Activated naive CD4-positive, alpha-beta T cell treated with anti-CD3 and anti-CD28 coated beads for 36 hours (primary cell): Measurements from ENCODE around the gene SETD5. TPM values are rescaled to one million over a fixed set of nuclear protein-coding genes. Genes with fewer than 3 reads are reported as not detected.
A peak's percentile ranks its signal among the peaks of the same experiment; 100 is the strongest.

ENCODE experiments used
- CTCF ChIA-PET: fragments of 350-600 bp; sonication (Branson Sonifier 250); formaldehyde crosslinking; loops from one replicate; lab custom pipeline; 2021; ENCODE audit warnings: antibody characterized with exemption; lab: Charles Lee
- DNase-seq: peaks from one replicate; pipeline ENCODE4 v3.0.0-alpha.2; 2020
- H3K27ac Mint-ChIP-seq: one replicate; pipeline ENCODE4 v1.8.0; 2021; ENCODE audit warnings: mild to moderate bottlenecking, mixed read lengths
- H3K27me3 Mint-ChIP-seq: one replicate; pipeline ENCODE4 v1.8.0; 2021; ENCODE audit warnings: low read depth, mixed read lengths
- H3K36me3 Mint-ChIP-seq: one replicate; pipeline ENCODE4 v1.8.0; 2021; ENCODE audit warnings: low read depth, mixed read lengths
- H3K4me1 Mint-ChIP-seq: one replicate; pipeline ENCODE4 v1.8.0; 2021; ENCODE audit warnings: low read depth, mixed read lengths
- H3K4me3 Mint-ChIP-seq: one replicate; pipeline ENCODE4 v1.8.0; 2021; ENCODE audit warnings: mild to moderate bottlenecking, moderate library complexity, mixed read lengths
- H3K9me3 Mint-ChIP-seq: one replicate; pipeline ENCODE4 v1.8.0; 2021; ENCODE audit warnings: mixed read lengths
- intact Hi-C: fragments of 100-400 bp; cut with micrococcal nuclease; formaldehyde crosslinking; loops from one replicate; pipeline ENCODE4 v1.15.1; 2023
- total RNA-seq, 2 experiments: library from RNA; stranded (reverse); gene quantifications; one replicate each; pipeline ENCODE4 v1.2.3, GENCODE V29; 2021

Gene SETD5
- total RNA-seq, 2 experiments from 2014 or later, result 125 to 133 TPM

DNA sequence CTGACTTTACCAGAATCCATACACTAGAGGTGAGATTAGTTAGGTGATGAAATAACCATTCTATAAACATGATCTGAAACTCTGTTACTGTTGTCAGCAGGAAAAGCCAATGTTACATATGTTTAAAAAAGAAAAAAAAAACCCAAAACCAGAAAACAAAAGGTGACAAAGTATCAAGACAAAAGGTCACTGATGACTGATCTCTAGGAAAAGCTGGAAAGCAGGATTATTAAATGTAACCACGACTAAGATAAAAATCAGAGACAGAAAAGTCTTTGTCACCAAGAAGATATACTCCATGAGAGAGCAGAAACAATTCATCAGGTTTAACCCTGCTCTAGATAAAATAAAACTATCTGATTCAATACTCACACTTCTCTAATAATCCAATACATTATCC, 5.4 kb upstream of the SETD5 start:
- DNase-seq, result no peak
- no peaks in the 10 kb centered on the region for H3K27me3 Mint-ChIP-seq
- peaks cover 61% of the 10 kb centered on the region for H3K4me1 Mint-ChIP-seq
- CTCF ChIA-PET, result interaction anchor here (1.0 to 1.3 kb wide), 2 partner anchors 8 to 33 kb away, joined by 3 read pairs; no protein-coding TSS in a partner anchor
- H3K9me3 Mint-ChIP-seq, result no peaks in the 10 kb centered on the region
- peak overlapping the region; percentile 91 for H3K27ac Mint-ChIP-seq
- intact Hi-C loops, result no loop called here
- peaks cover 59% of the 10 kb centered on the region for H3K36me3 Mint-ChIP-seq
- H3K4me3 Mint-ChIP-seq, result no peak overlapping the region

DNA sequence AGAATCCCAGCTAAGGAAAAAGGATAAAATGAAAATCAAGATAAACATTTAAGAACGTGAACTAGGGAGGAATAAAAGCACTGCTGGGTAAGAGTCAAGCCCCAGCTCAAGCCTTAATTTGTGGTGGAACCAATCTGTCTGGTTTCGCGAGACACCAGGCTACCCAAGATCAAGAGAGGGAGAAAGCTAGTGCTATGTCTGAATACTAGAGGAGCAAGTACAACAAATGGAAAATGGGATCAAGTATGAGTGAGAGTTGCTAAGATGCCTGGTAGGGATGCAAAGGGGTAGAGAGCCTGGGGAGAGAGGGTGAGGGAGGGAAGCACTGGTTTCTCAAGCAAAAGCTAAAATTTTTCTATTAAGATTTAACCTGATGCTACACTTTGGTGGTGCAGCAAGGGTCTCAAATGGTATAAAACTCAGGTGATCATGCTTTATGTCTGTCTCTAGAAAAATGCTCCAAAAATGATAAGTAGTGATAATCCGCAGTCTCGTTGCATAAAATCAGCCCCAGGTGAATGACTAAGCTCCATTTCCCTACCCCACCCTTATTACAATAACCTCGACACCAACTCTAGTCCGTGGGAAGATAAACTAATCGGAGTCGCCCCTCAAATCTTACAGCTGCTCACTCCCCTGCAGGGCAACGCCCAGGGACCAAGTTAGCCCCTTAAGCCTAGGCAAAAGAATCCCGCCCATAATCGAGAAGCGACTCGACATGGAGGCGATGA, 1.7 kb upstream of the SETD5 start:
- peaks cover 65% of the 10 kb centered on the region for H3K4me1 Mint-ChIP-seq
- H3K4me3 Mint-ChIP-seq, result peak overlapping the region; percentile 91
- intact Hi-C loops, result loop anchor here (1.0 to 5.0 kb wide), 10 partner anchors 7 to 853 kb away; partner anchors contain the start of genes BRPF1, CRELD1, MTMR14 and RAD18
- H3K36me3 Mint-ChIP-seq, result peaks cover 54% of the 10 kb centered on the region
- H3K27me3 Mint-ChIP-seq, result no peaks in the 10 kb centered on the region
- H3K27ac Mint-ChIP-seq, result peak overlapping the region; percentile 96
- H3K9me3 Mint-ChIP-seq, result no peaks in the 10 kb centered on the region
- CTCF ChIA-PET, result interaction anchor here (0.6 to 2.9 kb wide), 3 partner anchors 15 to 33 kb away, joined by 4 to 9 read pairs (median 8); partner anchors contain the start of gene THUMPD3
- no peak for DNase-seq

DNA sequence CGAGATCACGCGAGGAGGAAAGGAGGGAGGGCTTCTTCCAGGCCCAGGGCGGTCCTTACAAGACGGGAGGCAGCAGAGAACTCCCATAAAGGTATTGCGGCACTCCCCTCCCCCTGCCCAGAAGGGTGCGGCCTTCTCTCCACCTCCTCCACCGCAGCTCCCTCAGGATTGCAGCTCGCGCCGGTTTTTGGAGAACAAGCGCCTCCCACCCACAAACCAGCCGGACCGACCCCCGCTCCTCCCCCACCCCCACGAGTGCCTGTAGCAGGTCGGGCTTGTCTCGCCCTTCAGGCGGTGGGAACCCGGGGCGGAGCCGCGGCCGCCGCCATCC, 1.1 kb upstream of the SETD5 start:
- Mint-ChIP-seq H3K36me3 (peaks cover 49% of the 10 kb centered on the region), H3K27ac (peak overlapping the region; percentile 96), H3K4me1 (peaks cover 66% of the 10 kb centered on the region), H3K4me3 (peak overlapping the region; percentile 91), H3K9me3 (no peaks in the 10 kb centered on the region), H3K27me3 (no peaks in the 10 kb centered on the region)
- peak; percentile 92 for DNase-seq
- intact Hi-C loops, result loop anchor here (1.0 to 5.0 kb wide), 10 partner anchors 8 to 853 kb away; partner anchors contain the start of genes BRPF1, CRELD1, MTMR14 and RAD18
- CTCF ChIA-PET, result interaction anchor here (1.2 to 2.9 kb wide), 2 partner anchors 24 to 43 kb away, joined by 4 to 8 read pairs; no protein-coding TSS in a partner anchor

DNA sequence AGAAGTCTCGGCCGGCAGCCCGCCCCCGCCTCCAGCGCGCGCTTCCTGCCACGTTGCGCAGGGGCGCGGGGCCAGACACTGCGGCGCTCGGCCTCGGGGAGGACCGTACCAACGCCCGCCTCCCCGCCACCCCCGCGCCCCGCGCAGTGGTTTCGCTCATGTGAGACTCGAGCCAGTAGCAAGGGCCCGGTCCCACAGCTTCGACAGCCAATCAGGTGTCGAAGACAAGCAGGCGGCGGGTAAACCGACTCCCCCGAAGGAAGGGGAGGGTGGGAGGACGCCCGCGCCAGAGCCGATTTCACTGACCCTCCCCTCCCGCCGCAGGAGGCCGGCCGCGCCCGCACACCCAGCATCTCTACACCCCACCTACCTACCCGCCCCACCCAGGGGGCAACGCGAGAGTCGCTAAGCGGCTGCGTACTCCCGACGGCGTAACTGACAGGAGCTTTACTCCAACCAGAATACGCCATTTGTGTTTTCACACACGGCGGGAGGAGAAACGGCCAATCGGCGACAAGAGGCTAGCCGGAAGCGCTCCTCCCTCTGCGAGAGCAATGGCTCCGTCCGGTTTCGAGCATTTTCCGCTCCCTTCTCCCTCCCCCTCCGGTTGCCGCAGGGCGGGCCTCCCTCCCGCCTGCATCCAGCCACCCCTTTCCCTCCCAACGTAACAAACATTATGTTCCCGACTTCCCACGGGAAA, 633 bp upstream of the SETD5 start:
- peak overlapping the region; percentile 96 for H3K27ac Mint-ChIP-seq
- peak overlapping the region; percentile 91 for H3K4me3 Mint-ChIP-seq
- CTCF ChIA-PET, result interaction anchor here (1.2 to 2.9 kb wide), 2 partner anchors 24 to 43 kb away, joined by 4 to 8 read pairs; no protein-coding TSS in a partner anchor
- peaks cover 44% of the 10 kb centered on the region for H3K36me3 Mint-ChIP-seq
- H3K27me3 Mint-ChIP-seq, result no peaks in the 10 kb centered on the region
- H3K4me1 Mint-ChIP-seq, result peaks cover 65% of the 10 kb centered on the region
- H3K9me3 Mint-ChIP-seq, result no peaks in the 10 kb centered on the region
- DNase-seq, result peak; percentile 98
- intact Hi-C loops, result loop anchor here (1.0 to 5.0 kb wide), 17 partner anchors 8 to 852 kb away; partner anchors contain the start of genes BRK1, BRPF1, CRELD1 and FANCD2

DNA sequence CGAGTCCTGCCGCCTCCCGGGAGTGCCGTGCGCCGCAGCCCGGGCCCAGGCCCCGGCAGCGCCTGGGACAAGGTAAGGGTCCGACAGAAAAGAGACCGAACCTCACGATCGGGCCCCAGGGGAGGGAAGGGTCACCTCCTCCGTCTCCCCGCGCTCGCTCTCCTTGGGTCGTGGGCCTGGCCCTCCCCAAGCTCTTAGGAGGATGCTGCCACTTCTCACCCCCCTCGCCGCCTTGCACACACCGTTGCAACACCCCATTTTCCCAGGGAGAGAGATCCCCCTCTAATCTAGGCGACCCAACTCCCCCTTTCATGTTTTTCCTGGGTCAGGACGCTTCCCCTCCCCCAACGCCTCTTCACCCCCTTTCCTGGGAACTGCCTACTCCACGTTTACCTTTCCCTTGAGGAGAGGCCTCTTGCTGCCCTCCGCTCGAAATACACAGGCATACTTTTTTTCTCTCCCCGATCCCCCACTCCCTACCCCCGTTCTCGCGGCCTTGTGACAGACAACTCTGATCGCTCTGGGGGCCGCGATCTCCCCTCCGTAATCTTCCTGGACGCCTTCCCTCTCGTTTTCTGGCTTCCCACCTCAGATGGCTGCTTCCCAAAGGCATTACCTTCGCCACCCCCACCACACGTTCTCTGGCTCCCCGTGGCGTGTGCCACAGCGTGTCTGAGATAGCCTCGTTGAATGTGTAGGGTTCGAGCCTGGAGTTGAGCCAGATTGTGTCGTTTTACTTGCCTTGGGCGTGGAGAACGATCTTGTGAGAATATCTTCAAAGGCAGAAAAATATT, 688 bp downstream of the SETD5 start:
- Mint-ChIP-seq H3K36me3 (peaks cover 39% of the 10 kb centered on the region), H3K4me3 (peak overlapping the region; percentile 99), H3K4me1 (peaks cover 65% of the 10 kb centered on the region), H3K27me3 (no peaks in the 10 kb centered on the region), H3K9me3 (no peaks in the 10 kb centered on the region), H3K27ac (peak overlapping the region; percentile 100)
- intact Hi-C loops, result loop anchor here (1.0 to 5.0 kb wide), 13 partner anchors 24 to 851 kb away; partner anchors contain the start of genes BRK1, CRELD1, FANCD2 and JAGN1
- CTCF ChIA-PET, result interaction anchor here (2.9 kb wide), 1 partner anchor 22 kb away, joined by 8 read pairs; no protein-coding TSS in a partner anchor
- peak; percentile 43 for DNase-seq

DNA sequence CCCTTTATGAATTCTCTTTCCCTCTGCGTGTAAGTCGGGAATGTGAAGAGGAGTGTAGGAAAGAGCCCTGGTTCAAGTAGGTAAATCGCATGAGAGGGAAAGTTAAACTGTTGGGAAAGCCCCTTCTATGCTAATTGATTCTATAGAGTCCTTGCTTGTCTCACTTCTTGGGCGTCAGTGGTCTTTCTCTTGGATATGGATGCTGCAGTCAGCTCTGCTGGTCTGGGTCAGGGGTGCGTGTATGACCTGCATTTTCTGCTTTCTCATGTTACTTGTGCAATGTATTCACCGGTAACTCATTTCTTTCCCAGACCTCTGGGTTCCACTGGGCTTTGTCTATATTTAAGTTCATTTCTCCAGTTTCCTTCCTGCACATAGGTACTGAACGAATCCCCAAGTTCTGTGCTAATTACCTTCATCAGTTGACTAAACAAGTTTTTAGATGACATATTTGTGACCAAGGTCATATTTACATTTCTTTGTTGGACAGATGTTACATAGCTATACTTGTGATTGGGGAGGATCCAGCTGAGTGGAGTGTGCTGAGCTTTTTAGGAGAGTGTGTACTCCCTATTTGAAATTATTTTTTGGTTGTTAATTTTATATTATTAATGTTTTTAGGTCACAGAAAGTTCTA, 1.4 kb downstream of the SETD5 start:
- Mint-ChIP-seq H3K36me3 (peaks cover 36% of the 10 kb centered on the region), H3K9me3 (no peaks in the 10 kb centered on the region), H3K4me1 (peaks cover 65% of the 10 kb centered on the region), H3K27ac (peak overlapping the region; percentile 100), H3K4me3 (peak overlapping the region; percentile 99), H3K27me3 (no peaks in the 10 kb centered on the region)
- CTCF ChIA-PET, result interaction anchor here (0.6 to 1.2 kb wide), 8 partner anchors 19 to 101 kb away, joined by 3 to 4 read pairs (median 3); partner anchors contain the start of gene THUMPD3
- DNase-seq, result peak; percentile 44
- intact Hi-C loops, result loop anchor here (1.0 to 5.0 kb wide), 4 partner anchors 10 to 793 kb away; no protein-coding TSS in a partner anchor

DNA sequence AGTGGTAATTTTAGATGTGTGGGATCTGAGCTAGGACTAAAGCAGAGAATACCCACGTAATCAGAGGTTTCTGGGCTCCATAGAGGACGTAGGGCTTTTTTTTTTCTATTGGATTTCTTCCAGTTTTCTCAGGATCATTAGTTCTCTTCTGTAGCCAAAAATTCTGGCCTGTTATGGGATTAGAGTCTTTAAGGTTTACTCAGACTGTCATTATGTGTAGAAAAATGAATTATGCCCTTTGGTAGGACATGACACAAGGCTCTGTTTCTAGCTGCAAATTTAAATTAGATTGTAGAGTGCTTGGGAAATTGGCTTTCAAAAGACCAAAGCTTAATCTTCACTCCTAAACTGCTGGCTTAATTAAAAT, 1.9 kb downstream of the SETD5 start:
- Mint-ChIP-seq H3K36me3 (peaks cover 36% of the 10 kb centered on the region), H3K4me3 (peak overlapping the region; percentile 99), H3K27me3 (no peaks in the 10 kb centered on the region), H3K9me3 (no peaks in the 10 kb centered on the region), H3K27ac (peak overlapping the region; percentile 38), H3K4me1 (peaks cover 62% of the 10 kb centered on the region)
- intact Hi-C loops, result loop anchor here (1.0 to 5.0 kb wide), 4 partner anchors 10 to 793 kb away; no protein-coding TSS in a partner anchor
- CTCF ChIA-PET, result interaction anchor here (0.6 to 1.4 kb wide), 9 partner anchors 19 to 102 kb away, joined by 3 to 4 read pairs (median 3); partner anchors contain the start of gene THUMPD3
- DNase-seq, result no peak

DNA sequence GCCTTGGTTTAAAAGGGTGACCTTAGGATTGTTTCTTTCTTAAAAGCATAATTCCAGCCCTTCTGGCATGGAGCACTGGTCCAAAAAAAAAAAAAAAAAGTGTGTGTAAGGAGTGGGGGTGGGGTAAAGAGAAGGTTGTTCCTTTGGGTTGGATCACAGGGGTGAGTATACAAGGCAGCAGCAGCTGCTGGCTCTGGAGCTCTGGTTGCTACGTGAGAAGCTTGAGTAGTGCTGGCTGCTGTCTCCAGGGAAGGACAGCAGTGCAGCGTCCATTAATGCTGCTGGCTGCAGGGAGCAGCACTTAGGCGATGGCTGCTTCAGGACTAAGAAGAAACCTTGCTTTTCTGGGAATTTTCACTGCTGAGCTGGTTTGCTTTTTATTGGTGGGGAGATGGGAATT, 2.3 kb downstream of the SETD5 start:
- Mint-ChIP-seq H3K4me1 (peaks cover 62% of the 10 kb centered on the region), H3K4me3 (peak overlapping the region; percentile 99), H3K36me3 (peaks cover 32% of the 10 kb centered on the region), H3K27ac (peak overlapping the region; percentile 38), H3K9me3 (no peaks in the 10 kb centered on the region), H3K27me3 (no peaks in the 10 kb centered on the region)
- peak; percentile 19 for DNase-seq
- intact Hi-C loops, result loop anchor here (1.0 to 5.0 kb wide), 4 partner anchors 10 to 793 kb away; no protein-coding TSS in a partner anchor
- CTCF ChIA-PET, result interaction anchor here (0.7 to 1.4 kb wide), 5 partner anchors 24 to 57 kb away, joined by 3 to 4 read pairs (median 3); no protein-coding TSS in a partner anchor

DNA sequence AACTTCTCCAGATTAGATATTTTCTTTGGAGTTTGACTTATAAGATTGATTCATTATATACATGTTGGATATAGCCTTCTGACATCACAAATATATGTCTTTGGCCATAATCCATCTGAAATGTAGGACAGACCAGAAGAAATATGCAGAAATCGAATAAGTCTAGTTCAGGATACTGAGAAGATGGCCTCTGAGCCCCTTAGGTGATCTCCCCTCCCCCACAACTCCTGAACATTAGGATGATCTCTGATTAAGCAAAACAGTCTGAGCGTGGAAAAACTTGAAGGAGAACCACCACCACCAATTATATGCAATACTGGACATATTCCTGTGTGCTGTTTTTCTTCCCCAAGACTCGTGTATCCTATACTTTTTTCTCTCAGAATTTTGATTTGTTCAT, 3.2 kb downstream of the SETD5 start:
- no peak for DNase-seq
- peaks cover 23% of the 10 kb centered on the region for H3K36me3 Mint-ChIP-seq
- H3K27me3 Mint-ChIP-seq, result no peaks in the 10 kb centered on the region
- CTCF ChIA-PET, result interaction anchor here (1.4 kb wide), 1 partner anchor 23 kb away, joined by 4 read pairs; no protein-coding TSS in a partner anchor
- H3K27ac Mint-ChIP-seq, result no peak overlapping the region
- H3K4me1 Mint-ChIP-seq, result peaks cover 59% of the 10 kb centered on the region
- intact Hi-C loops, result no loop called here
- H3K9me3 Mint-ChIP-seq, result no peaks in the 10 kb centered on the region
- peak overlapping the region; percentile 24 for H3K4me3 Mint-ChIP-seq

DNA sequence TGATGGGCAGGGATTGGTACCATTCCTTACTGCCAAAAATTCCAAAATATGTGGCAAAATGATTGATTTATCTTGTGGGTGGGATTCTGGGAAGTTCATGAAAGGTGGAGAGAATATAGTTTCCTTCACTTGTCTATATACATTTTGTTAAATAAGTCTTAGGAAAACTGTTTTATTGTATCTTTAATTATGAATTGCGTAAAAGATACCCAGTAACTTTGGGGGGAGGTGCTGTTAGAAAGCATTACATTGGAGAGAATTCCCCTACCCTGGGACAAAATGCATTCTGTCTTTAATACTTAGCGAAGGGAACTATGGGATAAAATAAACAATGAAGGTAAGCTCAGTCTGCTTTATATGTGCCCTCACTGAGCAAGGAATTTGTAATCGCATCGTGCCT, 4.6 kb downstream of the SETD5 start:
- Mint-ChIP-seq H3K36me3 (peaks cover 20% of the 10 kb centered on the region), H3K27ac (no peak overlapping the region), H3K4me1 (peaks cover 66% of the 10 kb centered on the region), H3K4me3 (no peak overlapping the region), H3K9me3 (no peaks in the 10 kb centered on the region), H3K27me3 (no peaks in the 10 kb centered on the region)
- intact Hi-C loops, result no loop called here
- no peak for DNase-seq
- CTCF ChIA-PET, result interaction anchor here (0.6 kb wide), 2 partner anchors 37 to 401 kb away, joined by 3 read pairs; no protein-coding TSS in a partner anchor
